Esophagus muscularis mucosa (tissue), 3 donors: ENCODE measurements around the gene GALNT7.

Experiments
- CTCF ChIP-seq, 3 experiments: fragments of 200-600 bp in 2 of 3; fragments of 450-650 bp in 1 of 3; sonication (generic) in 2 of 3; IDR thresholded peaks; one replicate each; pipeline ENCODE4 v1.5.1; 2017 to 2019; ENCODE audit warnings: antibody characterized with exemption in 3 of 3, mild to moderate bottlenecking in 2 of 3, moderate library complexity in 1 of 3
- POLR2A ChIP-seq: fragments of 450-650 bp; IDR thresholded peaks from one replicate; pipeline ENCODE4 v1.6.1; 2017; ENCODE audit warnings: antibody characterized with exemption, moderate library complexity, mild to moderate bottlenecking, low read depth

- TF ChIP-seq POLR2A: no peak
- TF ChIP-seq CTCF (IDR thresholded peaks at IDR 0.05): no peak
These were observed 95.6 kb downstream of the GALNT7 start for GRCh38 chr4:173264245-173264644.
